Fibroblast of lung (primary cell): ENCODE data around the gene CASP6. TPM values are rescaled to one million over a fixed set of nuclear protein-coding genes. Genes with fewer than 3 reads are reported as not detected.

Experiments used
- DNase-seq, 2 donors: peaks; one replicate each; pipeline versions ENCODE4 v3.0.0 to v3.0.0-alpha.2; 2010; ENCODE audit warnings: low read depth in 2 of 2
- H2AFZ ChIP-seq: 2 replicates; pipeline ENCODE4 v1.5.1; 2012; ENCODE audit warnings: low read length, control low read depth, inconsistent platforms
- H3K27ac ChIP-seq: 2 replicates; pipeline ENCODE4 v1.5.1; 2011; ENCODE audit warnings: low read length, control low read depth; ENCODE audit not compliant: insufficient read depth
- H3K27me3 ChIP-seq: 2 replicates; pipeline ENCODE4 v1.5.1; 2011; ENCODE audit warnings: mild to moderate bottlenecking, low read length; ENCODE audit not compliant: control insufficient read depth, insufficient read depth
- H3K36me3 ChIP-seq: 2 replicates; pipeline ENCODE4 v1.5.1; 2011; ENCODE audit warnings: low read length; ENCODE audit not compliant: control insufficient read depth, insufficient read depth
- H3K4me1 ChIP-seq: 2 replicates; pipeline ENCODE4 v1.5.1; 2011; ENCODE audit warnings: low read length; ENCODE audit not compliant: control insufficient read depth, insufficient read depth; ENCODE audit errors: extremely low read depth
- H3K4me2 ChIP-seq: 2 replicates; pipeline ENCODE4 v1.5.1; 2011; ENCODE audit warnings: low read length, control low read depth; ENCODE audit not compliant: insufficient read depth; ENCODE audit errors: extremely low read depth
- H3K4me3 ChIP-seq, 4 experiments: fragments of 200-600 bp in 1 of 4; sonication (generic) in 1 of 4; replicated peaks in 1 of 4; 2 replicates each; pipeline ENCODE4 v1.5.1; 2011 to 2016; ENCODE audit warnings: low read length in 4 of 4, low read depth in 3 of 4, mild to moderate bottlenecking in 3 of 4, control low read depth in 2 of 4, inconsistent platforms in 1 of 4, mixed read lengths in 1 of 4; ENCODE audit not compliant: insufficient read depth in 1 of 4; ENCODE audit errors: control extremely low read depth in 1 of 4
- H3K79me2 ChIP-seq: 2 replicates; pipeline ENCODE4 v1.5.1; 2012; ENCODE audit warnings: mild to moderate bottlenecking, low read length, inconsistent platforms; ENCODE audit not compliant: control insufficient read depth, insufficient read depth
- H3K9ac ChIP-seq: 2 replicates; pipeline ENCODE4 v1.5.1; 2011; ENCODE audit warnings: mild to moderate bottlenecking, low read length, control low read depth; ENCODE audit not compliant: insufficient read depth
- H3K9me3 ChIP-seq: 2 replicates; pipeline ENCODE4 v1.5.1; 2012; ENCODE audit warnings: low read depth, low read length; ENCODE audit not compliant: control insufficient read depth, insufficient read depth
- H4K20me1 ChIP-seq: 2 replicates; pipeline ENCODE4 v1.5.1; 2011; ENCODE audit warnings: low read length; ENCODE audit not compliant: control insufficient read depth, insufficient read depth; ENCODE audit errors: extremely low read depth
- EZH2 ChIP-seq: IDR thresholded peaks from 2 replicates; pipeline ENCODE4 v1.5.1; 2012; ENCODE audit warnings: low read length, control low read depth, mild to moderate bottlenecking; ENCODE audit errors: missing control alignments
- polyA plus RNA-seq, 2 donors: library from polyadenylated mRNA; depleted of rRNA in 1 of 2; stranded (reverse) in 1 of 2; unstranded in 1 of 2; fragments of >200 nt; gene quantifications; 2 replicates each; pipeline ENCODE4 v1.2.1, GENCODE V29; 2011 to 2012; ENCODE audit warnings: missing spikeins in 1 of 2
- total RNA-seq: library from RNA; depleted of rRNA; stranded (reverse); fragments of >200 nt; gene quantifications from 2 replicates; pipeline ENCODE4 v1.2.1, GENCODE V29; 2014
- TF ChIP-seq, protein P1 (sequence below), 2 donors: IDR thresholded peaks in 1 of 2; conservative IDR thresholded peaks in 1 of 2; 1 replicate in 1 of 2; 2 replicates in 1 of 2; pipeline ENCODE4 v1.5.1; 2011 to 2012; ENCODE audit warnings: low read length in 2 of 2, control low read depth in 1 of 2, inconsistent platforms in 1 of 2, low read depth in 1 of 2, mild to moderate bottlenecking in 1 of 2

The CASP6 gene
- total and polyA plus RNA-seq, 2 donors (not counting 1 experiment from before 2014, with no cell fraction given) = 33.5 to 44.7 TPM

- Histone ChIP-seq H3K4me2 (no peak overlapping the region), H3K4me3 (no peak overlapping the region), H2AFZ (no peak overlapping the region), H3K27ac (no peak overlapping the region), H3K79me2 (no peaks in the 10 kb centered on the region), H3K9ac (no peak overlapping the region), H3K36me3 (no peaks in the 10 kb centered on the region), H3K4me1 (no peaks in the 10 kb centered on the region), H3K9me3 (no peaks in the 10 kb centered on the region), H4K20me1 (no peaks in the 10 kb centered on the region), H3K27me3 (no peaks in the 10 kb centered on the region)
- no peak for TF ChIP-seq EZH2
- TF ChIP-seq, protein P1, sequence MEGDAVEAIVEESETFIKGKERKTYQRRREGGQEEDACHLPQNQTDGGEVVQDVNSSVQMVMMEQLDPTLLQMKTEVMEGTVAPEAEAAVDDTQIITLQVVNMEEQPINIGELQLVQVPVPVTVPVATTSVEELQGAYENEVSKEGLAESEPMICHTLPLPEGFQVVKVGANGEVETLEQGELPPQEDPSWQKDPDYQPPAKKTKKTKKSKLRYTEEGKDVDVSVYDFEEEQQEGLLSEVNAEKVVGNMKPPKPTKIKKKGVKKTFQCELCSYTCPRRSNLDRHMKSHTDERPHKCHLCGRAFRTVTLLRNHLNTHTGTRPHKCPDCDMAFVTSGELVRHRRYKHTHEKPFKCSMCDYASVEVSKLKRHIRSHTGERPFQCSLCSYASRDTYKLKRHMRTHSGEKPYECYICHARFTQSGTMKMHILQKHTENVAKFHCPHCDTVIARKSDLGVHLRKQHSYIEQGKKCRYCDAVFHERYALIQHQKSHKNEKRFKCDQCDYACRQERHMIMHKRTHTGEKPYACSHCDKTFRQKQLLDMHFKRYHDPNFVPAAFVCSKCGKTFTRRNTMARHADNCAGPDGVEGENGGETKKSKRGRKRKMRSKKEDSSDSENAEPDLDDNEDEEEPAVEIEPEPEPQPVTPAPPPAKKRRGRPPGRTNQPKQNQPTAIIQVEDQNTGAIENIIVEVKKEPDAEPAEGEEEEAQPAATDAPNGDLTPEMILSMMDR (conservative IDR thresholded peaks at IDR 0.05 in 1 of 2, IDR thresholded peaks at IDR 0.05 in 1 of 2; ENCODE audit: low read depth in 1 of 2, low read length in 2 of 2) = no peak
- no peak for DNase-seq
Observed at GRCh38 chr4:109718759-109719158, 15.5 kb upstream of the CASP6 start.

DNA sequence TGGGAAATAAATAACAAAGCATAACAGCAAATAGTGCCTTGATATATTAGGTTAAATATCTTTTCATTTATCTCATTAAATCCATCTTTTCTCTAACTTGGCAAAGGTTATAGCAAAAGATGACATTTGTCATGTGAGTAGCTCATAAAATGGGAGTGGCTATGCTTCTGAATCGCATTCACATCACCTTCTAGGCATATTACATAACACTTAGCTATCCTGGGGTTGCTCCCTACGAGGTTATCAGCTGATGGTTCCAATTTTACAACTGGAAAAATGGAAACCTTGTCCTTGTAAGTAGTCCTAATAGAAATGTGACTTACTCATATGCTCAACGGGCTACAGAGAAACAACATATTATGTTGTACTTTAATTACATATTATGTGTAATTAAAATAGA, 10.3 kb upstream of the CASP6 start:
- Histone ChIP-seq H3K9me3 (no peaks in the 10 kb centered on the region), H3K4me2 (no peak overlapping the region), H3K79me2 (no peaks in the 10 kb centered on the region), H3K4me1 (no peaks in the 10 kb centered on the region), H3K27me3 (no peaks in the 10 kb centered on the region), H2AFZ (no peak overlapping the region), H3K27ac (no peak overlapping the region), H4K20me1 (no peaks in the 10 kb centered on the region), H3K36me3 (peaks cover 2% of the 10 kb centered on the region), H3K4me3 (no peak overlapping the region), H3K9ac (no peak overlapping the region)
- DNase-seq = no peak
- TF ChIP-seq, protein P1 (conservative IDR thresholded peaks at IDR 0.05 in 1 of 2, IDR thresholded peaks at IDR 0.05 in 1 of 2; ENCODE audit: low read depth in 1 of 2, low read length in 2 of 2) = no peak
- no peak for TF ChIP-seq EZH2

DNA sequence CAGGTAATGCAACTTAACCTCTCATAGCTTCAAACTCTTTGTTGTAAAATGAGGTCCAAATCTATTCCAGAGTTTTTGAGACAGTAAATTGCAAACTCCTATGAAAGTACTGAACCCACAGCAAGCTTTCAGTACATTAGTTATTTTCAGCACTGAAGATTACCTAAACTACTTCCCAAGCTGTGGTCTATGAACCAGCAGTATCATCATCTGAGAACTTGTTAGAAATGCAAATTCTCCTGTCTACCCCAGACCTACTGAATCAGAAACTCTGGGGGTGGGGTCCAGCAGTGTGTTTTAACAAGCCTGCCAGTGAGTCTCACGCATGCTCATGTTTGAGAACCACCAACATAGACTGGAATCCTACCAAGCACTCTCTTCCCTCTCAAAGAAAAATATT, 5.7 kb upstream of the CASP6 start:
- DNase-seq = no peak
- Histone ChIP-seq H2AFZ (no peak overlapping the region), H3K9me3 (no peaks in the 10 kb centered on the region), H4K20me1 (no peaks in the 10 kb centered on the region), H3K27ac (no peak overlapping the region), H3K4me1 (no peaks in the 10 kb centered on the region), H3K9ac (no peak overlapping the region), H3K4me3 (no peak overlapping the region), H3K79me2 (no peaks in the 10 kb centered on the region), H3K4me2 (no peak overlapping the region), H3K36me3 (peaks cover 2% of the 10 kb centered on the region), H3K27me3 (no peaks in the 10 kb centered on the region)
- no peak for TF ChIP-seq EZH2
- TF ChIP-seq, protein P1 (conservative IDR thresholded peaks at IDR 0.05 in 1 of 2, IDR thresholded peaks at IDR 0.05 in 1 of 2; ENCODE audit: low read depth in 1 of 2, low read length in 2 of 2) = no peak
